Measurements from ENCODE around the gene CYB561D2. TPM values are rescaled to one million over a fixed set of nuclear protein-coding genes. Genes with fewer than 3 reads are reported as not detected.
A peak's percentile ranks its signal among the peaks of the same experiment; 100 is the strongest.
"Not testable (repeated sequence)": the region's sequence is repeated elsewhere in the genome, so short reads cannot be mapped to it uniquely, and the experiment has no call there.

Gene CYB561D2, protein sequence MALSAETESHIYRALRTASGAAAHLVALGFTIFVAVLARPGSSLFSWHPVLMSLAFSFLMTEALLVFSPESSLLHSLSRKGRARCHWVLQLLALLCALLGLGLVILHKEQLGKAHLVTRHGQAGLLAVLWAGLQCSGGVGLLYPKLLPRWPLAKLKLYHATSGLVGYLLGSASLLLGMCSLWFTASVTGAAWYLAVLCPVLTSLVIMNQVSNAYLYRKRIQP
- 18.3 and 31.4 TPM in 2 replicates for total RNA-seq (2014; rRNA removed; shearing (Covaris generic))

DNA sequence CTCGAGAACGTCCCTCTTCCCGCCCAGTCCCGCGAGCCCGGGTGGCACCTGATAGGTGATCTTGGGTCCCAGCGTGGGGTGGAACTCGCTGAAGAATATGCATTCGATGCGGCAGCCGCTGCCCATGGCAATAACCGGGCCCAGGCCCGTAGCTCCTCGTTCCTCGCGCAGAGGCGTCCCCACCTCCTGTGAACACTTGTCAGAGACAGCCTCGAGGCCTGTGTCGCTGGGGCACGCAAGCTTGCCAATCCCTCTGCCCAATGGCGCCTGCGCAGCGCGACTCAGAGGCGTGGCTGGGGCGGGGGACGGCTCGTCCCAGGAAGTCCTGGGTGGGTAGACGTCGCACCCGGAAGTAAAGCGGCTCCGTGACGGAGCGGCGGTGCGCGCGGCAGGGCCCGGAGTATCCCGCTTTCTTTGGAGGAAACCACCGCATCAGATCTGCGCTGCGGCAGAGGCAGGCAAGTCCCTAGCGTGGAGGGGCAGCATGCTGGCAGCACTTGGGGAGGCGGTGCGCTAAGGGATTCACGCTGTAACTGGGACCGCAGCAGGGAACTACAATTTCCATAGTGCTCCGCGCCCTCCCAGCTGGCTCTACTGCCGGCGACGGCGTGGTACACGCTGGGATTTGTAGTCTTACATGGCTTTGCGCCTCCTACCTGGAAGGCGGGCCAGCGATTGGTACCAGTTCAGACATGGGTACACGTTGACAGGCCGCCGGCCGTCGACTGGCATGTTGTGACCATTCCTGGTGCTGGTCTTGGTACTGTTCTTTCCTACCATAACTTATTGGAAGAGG lies at the start of gene CYB561D2, which contains the start of gene NPRL2:
Gene CYB561D2 (plus strand): TSS at position 336 of the 796 bp plus-strand sequence. CDS start 572 bp downstream, outside the sequence.
Gene NPRL2 (minus strand): TSS at position 249 of the 796 bp plus-strand sequence. CDS start 123 bp downstream, at position 126.
- in situ Hi-C loops (cut with HindIII; ENCODE audit: low sequenced_read_pairs) = loop anchor here (10.0 kb wide), 2 partner anchors 86 to 184 kb away; partner anchors contain the start of gene SEMA3B
- DNase-seq (ENCODE audit: low spot score) = peak; percentile 97

DNA sequence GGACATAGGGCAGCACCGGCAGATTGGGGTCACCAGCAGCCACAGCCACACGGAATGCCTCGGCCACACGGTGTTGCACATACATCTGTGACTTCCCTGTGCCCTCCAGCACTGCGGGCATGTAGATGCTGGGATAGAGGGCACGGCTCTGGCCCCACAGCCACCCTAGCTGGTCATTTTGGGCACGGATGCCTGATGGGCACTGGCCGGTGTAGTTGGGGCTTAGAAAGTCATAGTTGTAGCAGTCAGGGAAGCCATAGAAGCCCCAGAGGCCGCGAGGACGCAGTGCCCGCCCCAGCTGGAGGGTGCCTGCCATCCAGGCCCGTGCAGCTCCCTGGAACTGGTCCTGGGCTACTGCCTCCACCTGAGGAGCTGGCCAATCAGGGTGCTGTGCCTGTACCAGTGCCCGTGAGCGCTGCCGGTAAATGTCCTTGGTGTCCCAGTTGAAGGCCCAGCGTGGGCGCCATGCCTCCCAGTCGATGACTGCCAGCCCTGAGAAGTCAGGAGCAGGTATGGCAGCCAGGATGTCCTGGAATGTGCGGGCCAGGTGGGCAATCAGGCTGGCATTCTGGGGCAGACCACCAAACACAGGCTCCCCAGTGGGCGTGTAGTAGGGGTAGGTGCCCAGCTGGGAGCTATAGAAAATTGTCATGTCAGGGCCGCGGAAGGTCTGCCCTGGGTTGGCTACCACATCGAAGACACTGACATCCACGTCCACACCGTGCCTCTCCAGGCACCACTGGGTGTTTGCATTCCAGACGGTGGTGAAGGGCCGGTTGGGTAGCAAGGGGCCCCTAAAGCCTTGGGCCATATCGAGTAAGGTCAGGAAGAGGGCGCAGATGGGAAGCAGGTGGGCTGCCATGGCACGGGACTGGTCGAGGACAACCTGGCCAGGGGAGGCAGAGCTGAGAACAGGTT lies 48.3 kb upstream of the CYB561D2 start:
- in situ Hi-C loops (cut with HindIII; ENCODE audit: low sequenced_read_pairs) = no loop called here

DNA sequence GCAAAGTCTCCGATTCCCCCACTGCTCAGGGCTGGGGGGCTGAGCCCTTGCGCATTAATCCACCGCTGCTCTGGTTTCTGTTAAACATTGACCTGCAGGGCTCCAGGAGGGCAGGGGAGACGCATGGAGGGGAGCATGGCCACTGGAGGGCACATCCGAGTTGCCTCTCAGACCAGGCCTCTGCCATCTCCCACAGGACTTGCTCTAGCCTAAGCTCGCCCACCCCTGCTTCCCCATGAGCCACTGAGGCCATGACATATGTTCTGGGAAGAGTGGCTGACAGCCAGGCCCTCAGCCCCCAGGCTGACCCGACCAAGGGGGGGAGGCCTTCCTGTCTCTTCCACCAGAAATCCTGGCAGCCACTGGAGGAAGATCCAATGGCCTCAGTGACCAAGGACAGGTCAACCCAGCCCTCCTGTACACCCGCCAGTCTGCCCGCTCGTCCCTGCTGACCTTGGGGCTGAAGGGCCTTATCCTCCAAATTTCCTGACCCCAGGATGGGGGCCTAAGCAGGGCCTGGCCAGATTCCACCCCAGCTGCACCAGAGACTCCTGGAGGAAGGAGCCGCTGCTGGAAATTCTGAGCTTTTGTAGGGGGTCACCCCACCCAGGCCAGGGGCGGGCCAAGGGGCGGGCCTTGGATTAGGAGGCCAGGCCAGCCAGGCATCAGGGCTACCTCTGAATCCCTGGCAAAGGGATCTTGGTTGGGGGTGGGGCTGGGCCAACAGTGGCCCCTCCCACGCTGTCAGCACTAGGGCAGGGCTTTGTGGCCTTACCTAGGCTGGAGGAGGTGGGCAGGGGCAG lies 47.4 kb upstream of the CYB561D2 start, which contains the start of gene HYAL1:
Gene HYAL1 (minus strand): TSS at position 562 of the 803 bp plus-strand sequence. CDS start 618 bp downstream, outside the sequence.
- in situ Hi-C loops (cut with HindIII; ENCODE audit: low sequenced_read_pairs) = no loop called here
- peak; percentile 42 for DNase-seq (ENCODE audit: low spot score)

More for the DNA sequence above, 48.3 kb upstream of the CYB561D2 start:
- no peak for DNase-seq (ENCODE audit: low spot score)

DNA sequence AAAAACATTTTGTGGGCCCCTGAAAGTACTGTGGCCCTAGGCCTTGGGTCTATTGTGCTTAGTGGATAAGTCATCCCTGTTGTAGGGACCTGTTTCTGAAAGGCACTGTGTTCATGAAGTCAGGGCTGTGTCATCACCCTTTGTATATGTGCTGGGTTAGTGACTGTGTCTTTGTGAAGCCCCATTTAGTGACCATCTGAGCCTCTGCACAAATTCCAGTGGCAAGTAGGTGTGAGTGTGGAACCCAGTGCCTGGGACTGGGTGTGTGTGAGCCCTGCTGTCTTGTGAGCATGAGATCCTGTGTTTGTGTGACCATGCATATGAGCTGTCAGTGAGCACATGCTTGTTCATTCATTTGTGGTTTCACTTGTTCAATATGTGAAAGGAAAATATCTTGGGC lies 46.1 kb upstream of the CYB561D2 start:
- in situ Hi-C loops (cut with HindIII; ENCODE audit: low sequenced_read_pairs) = no loop called here
- DNase-seq (ENCODE audit: low spot score) = no peak

DNA sequence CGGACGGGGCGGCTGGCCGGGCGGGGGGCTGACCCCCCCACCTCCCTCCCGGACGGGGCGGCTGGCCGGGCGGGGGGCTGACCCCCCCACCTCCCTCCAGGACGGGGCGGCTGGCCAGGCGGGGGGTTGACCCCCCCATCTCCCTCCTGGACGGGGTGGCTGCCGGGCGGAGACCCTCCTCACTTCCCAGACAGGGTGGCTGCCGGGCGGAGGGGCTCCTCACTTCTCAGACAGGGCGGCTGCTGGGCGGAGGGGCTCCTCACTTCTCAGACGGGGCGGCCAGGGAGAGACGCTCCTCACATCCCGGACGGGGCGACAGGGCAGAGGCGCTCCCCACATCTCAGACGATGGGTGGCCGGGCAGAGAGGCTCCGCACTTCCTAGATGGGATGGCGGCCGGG lies 38.6 kb upstream of the CYB561D2 start:
- DNase-seq (ENCODE audit: low spot score); in situ Hi-C loops (cut with HindIII; ENCODE audit: low sequenced_read_pairs): not testable (repeated sequence)

DNA sequence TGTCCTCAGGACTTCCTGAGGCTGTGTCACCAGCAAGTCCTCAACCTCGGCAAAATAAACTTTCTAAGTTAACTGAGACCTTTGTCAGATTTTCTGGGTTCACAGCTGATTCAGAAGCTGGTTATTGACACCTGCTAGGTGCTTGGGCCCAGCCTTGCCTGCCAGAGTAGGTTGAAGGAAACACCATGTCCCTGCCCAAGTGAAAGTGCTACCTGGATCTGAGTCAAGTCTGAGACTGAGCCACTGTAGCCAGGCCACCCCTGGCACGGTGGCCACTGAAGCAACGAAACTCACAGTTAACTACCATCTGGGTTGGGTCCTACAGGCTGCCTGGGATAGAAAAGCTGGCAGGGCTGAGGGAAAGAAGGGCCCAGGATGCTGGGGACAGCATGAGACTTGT lies 36.3 kb upstream of the CYB561D2 start:
- no peak for DNase-seq (ENCODE audit: low spot score)

DNA sequence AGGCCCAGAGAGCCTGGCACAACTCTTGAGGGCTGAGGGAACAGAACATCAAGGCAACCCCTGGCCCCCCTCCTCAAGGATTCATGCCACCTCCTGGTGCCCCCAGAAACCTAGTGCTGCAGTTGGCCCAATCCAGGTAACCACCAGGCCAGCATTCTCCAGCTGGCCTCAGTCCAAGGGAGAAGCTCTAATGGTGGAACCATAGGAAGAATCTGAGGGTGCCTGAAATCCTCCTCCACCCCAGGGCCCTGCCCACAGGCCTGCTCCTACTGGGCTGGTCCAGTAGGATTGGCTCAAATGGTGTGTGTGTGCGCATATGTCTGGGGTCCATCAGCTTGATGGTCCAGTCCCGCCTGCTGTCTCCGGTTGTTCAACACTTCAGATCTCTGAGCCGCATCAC lies 35.8 kb upstream of the CYB561D2 start:
- no peak for DNase-seq (ENCODE audit: low spot score)
- in situ Hi-C loops (cut with HindIII; ENCODE audit: low sequenced_read_pairs) = no loop called here

More for the DNA sequence above, 36.3 kb upstream of the CYB561D2 start:
- in situ Hi-C loops (cut with HindIII; ENCODE audit: low sequenced_read_pairs) = no loop called here

DNA sequence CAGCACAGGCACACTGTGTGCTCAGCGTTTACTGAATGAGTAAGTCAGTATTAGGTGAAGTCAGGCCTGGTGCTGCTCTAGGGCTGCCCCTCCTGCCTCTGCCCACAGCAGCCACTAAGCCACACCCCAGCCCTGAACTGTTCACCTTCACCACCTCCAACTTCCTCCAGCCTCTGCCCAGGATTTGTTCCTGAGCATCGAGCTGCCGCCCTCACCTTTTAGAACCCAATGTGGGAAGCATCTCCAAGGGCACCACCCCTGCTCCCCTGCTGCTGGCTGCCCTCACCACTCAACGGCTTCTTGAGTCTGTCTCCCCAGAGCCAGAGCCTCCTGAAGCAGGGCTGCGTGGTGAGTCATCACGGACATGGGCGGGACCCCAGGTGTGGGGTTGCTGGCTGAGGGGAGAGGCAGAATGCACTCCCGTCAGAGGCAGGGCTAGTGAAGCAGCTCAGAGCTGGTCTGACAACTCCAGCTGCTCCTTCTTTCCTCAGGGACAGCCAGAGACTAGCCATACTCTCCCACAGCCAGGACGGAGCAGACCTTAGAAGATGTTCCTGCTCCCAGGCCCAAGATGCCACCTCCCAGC lies 33.9 kb upstream of the CYB561D2 start:
- in situ Hi-C loops (cut with HindIII; ENCODE audit: low sequenced_read_pairs) = no loop called here
- no peak for DNase-seq (ENCODE audit: low spot score)

DNA sequence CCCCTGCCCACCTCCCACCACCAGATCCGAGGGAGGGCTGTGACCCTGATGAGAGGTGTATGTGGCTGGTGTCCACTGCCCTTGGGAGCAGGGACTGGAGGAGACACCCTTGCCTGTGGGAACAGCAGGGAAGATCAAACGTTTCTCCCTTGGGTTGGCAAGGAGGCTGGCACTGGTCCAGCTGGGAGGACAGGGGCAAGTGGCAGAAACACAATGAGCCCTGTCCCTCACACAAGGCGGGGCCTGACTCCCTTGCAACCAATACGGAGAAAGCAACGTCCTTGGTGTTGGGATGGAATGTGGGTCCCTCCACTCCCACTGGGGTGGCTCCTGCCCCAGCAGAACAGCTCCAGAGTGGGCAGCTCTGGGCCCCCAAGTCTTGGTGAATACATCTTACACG lies 33.4 kb upstream of the CYB561D2 start:
- in situ Hi-C loops (cut with HindIII; ENCODE audit: low sequenced_read_pairs) = no loop called here
- no peak for DNase-seq (ENCODE audit: low spot score)

DNA sequence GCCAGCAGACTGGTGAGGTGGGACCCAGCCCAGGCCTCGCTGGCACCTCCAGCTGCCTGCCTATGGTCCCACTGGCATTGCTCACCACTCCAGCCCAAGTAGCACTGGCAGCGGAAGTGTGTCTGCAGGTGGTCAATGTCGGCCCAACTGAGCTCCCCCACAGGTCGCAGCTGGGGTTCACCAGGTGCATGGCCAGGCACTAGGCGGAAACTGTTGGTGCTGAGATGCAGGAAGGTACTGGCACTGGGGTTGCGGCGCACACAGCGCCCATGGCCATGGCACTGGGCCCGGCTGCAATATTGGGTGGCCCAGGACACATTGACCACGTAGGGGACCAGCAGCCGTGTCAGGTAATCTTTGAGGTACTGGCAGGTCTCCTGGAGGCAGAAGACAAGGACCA lies 32.5 kb upstream of the CYB561D2 start:
- in situ Hi-C loops (cut with HindIII; ENCODE audit: low sequenced_read_pairs) = no loop called here
- no peak for DNase-seq (ENCODE audit: low spot score)

DNA sequence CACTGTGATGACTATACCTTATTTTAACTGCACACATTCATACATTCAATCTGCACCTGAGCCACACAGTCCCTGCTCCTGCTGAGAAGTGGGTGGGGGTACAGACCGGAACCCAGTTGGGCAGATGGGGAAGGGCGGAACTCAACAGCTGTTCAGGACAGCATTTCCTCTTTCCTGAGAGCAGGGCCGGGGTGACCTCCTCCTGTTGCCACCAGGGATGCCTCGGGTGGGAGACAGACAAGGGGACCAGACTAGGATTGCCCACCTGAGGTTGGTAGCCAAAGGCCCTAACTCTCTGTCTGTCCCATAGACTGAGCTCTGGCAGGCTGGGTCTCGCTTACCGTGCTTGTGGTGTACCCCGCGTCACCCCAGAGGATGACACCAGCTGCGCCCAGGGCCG lies 32.0 kb upstream of the CYB561D2 start:
- in situ Hi-C loops (cut with HindIII; ENCODE audit: low sequenced_read_pairs) = no loop called here
- DNase-seq (ENCODE audit: low spot score) = no peak

DNA sequence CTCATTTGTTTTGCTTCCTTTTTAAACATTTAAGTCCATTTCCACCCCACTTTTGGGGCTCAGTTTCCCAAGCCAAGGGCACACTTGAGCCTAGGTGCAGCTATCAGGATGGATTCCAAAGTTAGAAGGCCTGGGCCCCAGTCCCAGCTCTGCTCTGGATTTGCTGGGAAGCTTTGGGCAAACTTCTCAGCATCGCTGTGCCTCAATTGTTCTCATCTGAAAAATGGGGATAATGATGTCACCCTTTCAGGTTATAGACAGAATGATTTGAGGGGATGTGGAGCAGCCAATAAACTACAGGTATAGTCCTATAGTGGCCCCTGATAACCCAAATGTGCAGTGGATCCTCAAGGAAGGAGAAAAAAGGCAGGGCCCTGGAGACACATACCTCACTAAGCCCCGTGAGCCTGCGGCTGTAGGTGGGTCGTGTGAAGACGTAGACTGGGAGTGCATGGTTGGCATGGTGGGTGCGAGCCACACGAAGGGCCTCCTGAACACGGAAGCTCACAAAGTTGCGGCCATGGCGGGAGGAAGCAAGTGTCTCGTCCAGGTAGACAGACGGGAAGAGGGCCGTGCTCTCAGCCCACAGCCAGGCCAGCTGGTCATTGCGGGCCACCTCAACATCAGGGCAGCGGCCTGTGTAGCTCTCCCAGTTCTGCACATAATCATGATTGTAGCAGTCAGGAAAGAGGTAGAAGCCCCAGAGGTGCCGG lies 31.3 kb upstream of the CYB561D2 start:
- in situ Hi-C loops (cut with HindIII; ENCODE audit: low sequenced_read_pairs) = no loop called here
- DNase-seq (ENCODE audit: low spot score) = no peak

DNA sequence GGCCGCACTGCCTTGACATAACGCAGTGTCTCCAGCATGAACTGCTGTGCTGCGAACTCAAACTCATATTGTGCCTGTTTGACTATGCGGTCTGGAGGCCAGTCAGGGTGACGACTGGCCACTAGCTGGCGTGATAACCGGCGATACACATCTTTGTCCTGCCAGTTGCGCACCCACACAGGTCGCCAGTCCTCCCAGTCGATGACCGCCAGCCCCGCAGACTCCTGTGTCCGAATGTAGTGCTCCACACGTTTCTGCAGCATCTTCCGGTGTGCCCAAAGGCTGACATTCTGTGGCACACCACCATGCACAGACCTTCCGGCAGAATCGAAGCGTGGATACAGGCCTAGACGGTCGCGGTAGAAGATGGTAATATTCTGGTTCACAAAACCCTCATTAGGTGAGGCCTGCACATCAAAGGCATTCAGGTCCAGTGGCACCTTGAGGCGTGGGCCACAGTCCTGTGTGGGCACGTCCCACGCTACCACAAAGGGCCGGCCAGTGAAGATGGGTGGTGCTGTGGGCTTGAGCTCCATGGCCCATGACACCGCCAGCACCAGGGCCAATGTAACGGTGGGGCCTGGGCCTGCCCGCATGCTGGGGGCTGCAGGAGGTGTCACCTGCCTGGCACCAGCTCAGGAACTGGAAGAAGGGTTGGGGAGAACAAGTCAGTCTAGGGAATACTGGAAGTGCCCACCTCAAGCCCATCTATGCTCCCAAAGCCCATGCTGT lies 30.6 kb upstream of the CYB561D2 start:
- in situ Hi-C loops (cut with HindIII; ENCODE audit: low sequenced_read_pairs) = no loop called here
- peak; percentile 54 for DNase-seq (ENCODE audit: low spot score)

DNA sequence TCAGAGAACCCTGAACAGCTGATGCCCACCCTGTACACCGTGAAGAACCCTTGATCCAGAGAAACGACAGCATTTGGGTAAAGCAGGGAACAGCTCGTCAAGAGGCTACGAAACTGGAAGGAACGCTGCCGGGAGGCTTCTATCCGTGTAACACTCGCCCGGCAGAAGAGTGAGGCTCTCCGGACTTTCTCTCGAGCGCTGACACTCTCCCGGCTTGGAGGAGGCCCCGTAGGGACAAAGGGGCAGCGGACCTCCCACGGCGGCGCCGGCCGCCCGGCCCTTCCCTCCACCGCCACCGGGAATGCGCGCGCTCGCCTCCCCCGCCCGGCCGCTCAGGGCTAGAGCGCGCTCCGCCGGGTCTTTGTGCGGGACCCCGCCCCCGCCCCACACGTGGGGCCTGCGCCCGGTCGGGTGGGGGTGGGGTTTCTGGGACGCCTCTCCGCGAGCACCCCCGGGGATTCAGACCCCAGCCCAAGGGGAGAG lies 29.8 kb upstream of the CYB561D2 start:
- in situ Hi-C loops (cut with HindIII; ENCODE audit: low sequenced_read_pairs) = no loop called here
- peak; percentile 79 for DNase-seq (ENCODE audit: low spot score)

DNA sequence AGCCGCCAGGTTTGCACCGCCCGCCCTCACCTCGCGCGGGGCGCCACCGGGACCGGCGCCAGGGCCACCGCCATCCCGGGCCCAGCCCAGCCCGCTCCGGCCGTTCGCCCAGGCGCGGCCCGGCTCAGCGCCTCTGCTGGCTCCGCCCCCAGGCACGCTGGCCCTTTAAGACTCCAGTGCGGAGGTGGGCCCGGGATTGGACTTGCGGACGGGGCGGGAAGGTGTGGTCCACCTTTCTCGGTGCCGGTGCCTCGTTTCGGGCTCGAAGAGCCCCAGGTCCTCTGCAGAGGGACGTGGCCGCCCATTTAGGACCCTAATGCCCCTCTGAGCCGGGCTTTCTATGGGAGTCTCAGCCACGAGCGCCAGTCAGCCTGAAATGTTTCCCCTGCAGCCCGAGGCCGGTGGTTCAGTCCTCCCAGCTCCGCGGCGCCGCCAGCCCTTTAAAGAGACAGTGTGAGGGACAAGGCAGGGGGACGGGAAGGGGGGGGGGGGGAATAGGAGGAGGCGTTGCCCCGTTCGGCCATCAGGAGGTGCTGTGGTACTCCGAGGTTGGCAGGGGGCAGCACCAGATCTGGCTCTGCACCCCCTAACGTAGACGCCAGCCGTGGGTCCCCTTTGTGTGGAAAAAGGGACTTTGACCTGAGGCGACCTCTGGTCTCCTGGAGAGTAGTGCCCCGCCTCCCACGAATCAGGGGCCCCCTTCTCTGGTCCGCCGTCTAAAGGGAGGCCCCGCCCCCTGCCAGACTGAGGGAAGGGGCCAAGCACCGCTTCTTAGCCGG lies 29.1 kb upstream of the CYB561D2 start:
- peak; percentile 89 for DNase-seq (ENCODE audit: low spot score)
- in situ Hi-C loops (cut with HindIII; ENCODE audit: low sequenced_read_pairs) = no loop called here

DNA sequence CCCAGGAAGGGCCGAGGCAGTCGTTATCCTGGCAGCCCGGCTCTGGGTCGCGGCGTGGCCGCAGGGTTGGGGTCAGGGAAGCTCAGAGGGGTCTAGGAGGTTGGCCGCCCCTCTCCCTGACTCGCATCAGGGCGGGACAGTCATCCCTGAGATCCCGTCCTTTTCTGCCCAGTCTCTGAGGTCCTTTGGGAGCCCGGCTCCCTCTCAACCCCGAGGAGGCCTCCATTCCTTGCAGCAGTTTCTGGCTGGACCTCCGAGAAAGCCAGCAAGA lies 28.6 kb upstream of the CYB561D2 start:
- DNase-seq (ENCODE audit: low spot score) = no peak
- in situ Hi-C loops (cut with HindIII; ENCODE audit: low sequenced_read_pairs) = no loop called here

All from G401 (cell line).